Neural progenitor cell (in vitro differentiated cells): Measurements from ENCODE around the gene SMYD3.

Experiments
- EZH2 ChIP-seq: fragments of 200-600 bp; sonication (generic); IDR thresholded peaks from 2 replicates; pipeline ENCODE4 v1.6.1; 2017; ENCODE audit warnings: antibody characterized with exemption, mild to moderate bottlenecking, moderate library complexity
- TF ChIP-seq, protein P1 (sequence below): fragments of 200-600 bp; sonication (generic); IDR thresholded peaks from 2 replicates; pipeline ENCODE4 v1.5.1; 2017; ENCODE audit warnings: antibody characterized with exemption, mild to moderate bottlenecking

- TF ChIP-seq, protein P1, sequence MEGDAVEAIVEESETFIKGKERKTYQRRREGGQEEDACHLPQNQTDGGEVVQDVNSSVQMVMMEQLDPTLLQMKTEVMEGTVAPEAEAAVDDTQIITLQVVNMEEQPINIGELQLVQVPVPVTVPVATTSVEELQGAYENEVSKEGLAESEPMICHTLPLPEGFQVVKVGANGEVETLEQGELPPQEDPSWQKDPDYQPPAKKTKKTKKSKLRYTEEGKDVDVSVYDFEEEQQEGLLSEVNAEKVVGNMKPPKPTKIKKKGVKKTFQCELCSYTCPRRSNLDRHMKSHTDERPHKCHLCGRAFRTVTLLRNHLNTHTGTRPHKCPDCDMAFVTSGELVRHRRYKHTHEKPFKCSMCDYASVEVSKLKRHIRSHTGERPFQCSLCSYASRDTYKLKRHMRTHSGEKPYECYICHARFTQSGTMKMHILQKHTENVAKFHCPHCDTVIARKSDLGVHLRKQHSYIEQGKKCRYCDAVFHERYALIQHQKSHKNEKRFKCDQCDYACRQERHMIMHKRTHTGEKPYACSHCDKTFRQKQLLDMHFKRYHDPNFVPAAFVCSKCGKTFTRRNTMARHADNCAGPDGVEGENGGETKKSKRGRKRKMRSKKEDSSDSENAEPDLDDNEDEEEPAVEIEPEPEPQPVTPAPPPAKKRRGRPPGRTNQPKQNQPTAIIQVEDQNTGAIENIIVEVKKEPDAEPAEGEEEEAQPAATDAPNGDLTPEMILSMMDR = no peak
- TF ChIP-seq EZH2 = no peak
Measured at GRCh38 chr1:245791410-245792312, 715.4 kb downstream of the SMYD3 start.
